Measurements from ENCODE around the gene STAG1. TPM values are rescaled to one million over a fixed set of nuclear protein-coding genes. Genes with fewer than 3 reads are reported as not detected.
"Not testable (repeated sequence)": the region's sequence is repeated elsewhere in the genome, so short reads cannot be mapped to it uniquely, and the experiment has no call there.

Gene STAG1
- total RNA-seq (37.0 and 41.1 TPM in 2 replicates), polyA plus RNA-seq (12.4 and 16.6 TPM in 2 replicates)

- Histone ChIP-seq H2AFZ (peak within 1 kb of the TSS; percentile 78), H3K36me3 (replicated peaks; ENCODE audit: insufficient read depth, low read depth) (no peaks in the 10 kb centered on the region), H3K4me1 (ENCODE audit: insufficient read depth) (peaks cover 29% of the 10 kb centered on the region), H3K9me2 (replicated peaks; ENCODE audit: insufficient read depth) (no peaks in the 10 kb centered on the region), H3K9me3 (ENCODE audit: low read depth) (no peaks in the 10 kb centered on the region), H3K27ac (peak within 1 kb of the TSS; percentile 99), H3K4me2 (peak within 1 kb of the TSS; percentile 82), H3K4me3 (peak within 1 kb of the TSS; percentile 64), H3K27me3 (no peaks in the 10 kb centered on the region), H3K79me2 (peaks cover 42% of the 10 kb centered on the region), H4K20me1 (ENCODE audit: insufficient read depth, poor library complexity, severe bottlenecking) (peaks cover 8% of the 10 kb centered on the region)
- TF ChIP-seq EZH2 (IDR thresholded peaks at IDR 0.05; ENCODE audit: borderline replicate concordance) (no peak), CTCF (IDR thresholded peaks at IDR 0.05; ENCODE audit: poor library complexity) (peak; percentile 100)
- no peak for DNase-seq (ENCODE audit: low spot score)
- no CpG with 5 or more reads among the region's 27 CpGs for WGBS (ENCODE audit: low lambda C conversion rate, missing lambda C conversion rate)
Observed at GRCh38 chr3:136752172-136752421, at the start of gene STAG1. Gene STAG1 (minus strand): TSS chr3:136752378. CDS start chr3:136630898, 121,480 bp downstream.

- not testable (repeated sequence) for H3K4me2 ChIP-seq; H3K9me2 ChIP-seq (replicated peaks; ENCODE audit: insufficient read depth); H3K4me1 ChIP-seq (ENCODE audit: insufficient read depth); H3K27me3 ChIP-seq; H4K20me1 ChIP-seq (ENCODE audit: insufficient read depth, poor library complexity, severe bottlenecking); H3K79me2 ChIP-seq; H3K4me3 ChIP-seq; H3K36me3 ChIP-seq (replicated peaks; ENCODE audit: insufficient read depth, low read depth); H3K9me3 ChIP-seq (ENCODE audit: low read depth); H3K27ac ChIP-seq; H2AFZ ChIP-seq; DNase-seq (ENCODE audit: low spot score)
- 95% methylated on average over 10 of the region's 10 CpGs for whole genome bisulfite sequencing (ENCODE audit: low lambda C conversion rate, missing lambda C conversion rate)
Observed at GRCh38 chr3:136801146-136801545, 49.0 kb upstream of the STAG1 start.

- H3K36me3 ChIP-seq (replicated peaks; ENCODE audit: insufficient read depth, low read depth): no peaks in the 10 kb centered on the region
- no peaks in the 10 kb centered on the region for H4K20me1 ChIP-seq (ENCODE audit: insufficient read depth, poor library complexity, severe bottlenecking)
- H3K9me3 ChIP-seq (ENCODE audit: low read depth): no peaks in the 10 kb centered on the region
- no peak overlapping the region for H2AFZ ChIP-seq
- no peak for DNase-seq (ENCODE audit: low spot score)
- no peaks in the 10 kb centered on the region for H3K4me1 ChIP-seq (ENCODE audit: insufficient read depth)
- no peak overlapping the region for H3K4me3 ChIP-seq
- H3K79me2 ChIP-seq: no peaks in the 10 kb centered on the region
- H3K4me2 ChIP-seq: no peak overlapping the region
- 82% methylated on average over 4 of the region's 4 CpGs for WGBS (ENCODE audit: low lambda C conversion rate, missing lambda C conversion rate)
- no peaks in the 10 kb centered on the region for H3K9me2 ChIP-seq (replicated peaks; ENCODE audit: insufficient read depth)
- H3K27ac ChIP-seq: no peak overlapping the region
- TF ChIP-seq EZH2 (IDR thresholded peaks at IDR 0.05; ENCODE audit: borderline replicate concordance) (no peak), EZH2phosphoT487 (IDR thresholded peaks at IDR 0.05; ENCODE audit: low read depth, severe bottlenecking, unreplicated experiment) (no peak), CTCF (IDR thresholded peaks at IDR 0.05; ENCODE audit: poor library complexity) (no peak)
- no peaks in the 10 kb centered on the region for H3K27me3 ChIP-seq
Observed at GRCh38 chr3:136792556-136793330, 40.6 kb upstream of the STAG1 start.

GRCh38 chr3:136790786-136791185 lies 38.6 kb upstream of the STAG1 start:
- no peaks in the 10 kb centered on the region for H4K20me1 ChIP-seq (ENCODE audit: insufficient read depth, poor library complexity, severe bottlenecking)
- no peaks in the 10 kb centered on the region for H3K9me2 ChIP-seq (replicated peaks; ENCODE audit: insufficient read depth)
- H3K36me3 ChIP-seq (replicated peaks; ENCODE audit: insufficient read depth, low read depth): no peaks in the 10 kb centered on the region
- H3K4me2 ChIP-seq: no peak overlapping the region
- no peak for DNase-seq (ENCODE audit: low spot score)
- no peaks in the 10 kb centered on the region for H3K79me2 ChIP-seq
- 77% methylated on average over 3 of the region's 3 CpGs for WGBS (ENCODE audit: low lambda C conversion rate, missing lambda C conversion rate)
- H3K4me3 ChIP-seq: no peak overlapping the region
- H3K4me1 ChIP-seq (ENCODE audit: insufficient read depth): no peaks in the 10 kb centered on the region
- no peaks in the 10 kb centered on the region for H3K9me3 ChIP-seq (ENCODE audit: low read depth)
- H3K27me3 ChIP-seq: no peaks in the 10 kb centered on the region
- no peak for TF ChIP-seq CTCF (IDR thresholded peaks at IDR 0.05; ENCODE audit: poor library complexity)
- no peak for TF ChIP-seq EZH2 (IDR thresholded peaks at IDR 0.05; ENCODE audit: borderline replicate concordance)
- no peak for TF ChIP-seq EZH2phosphoT487 (IDR thresholded peaks at IDR 0.05; ENCODE audit: low read depth, severe bottlenecking, unreplicated experiment)
- H2AFZ ChIP-seq: no peak overlapping the region
- no peak overlapping the region for H3K27ac ChIP-seq

All from hepatocyte (in vitro differentiated cells).